ENCODE results near the gene COPS9.

- TF ChIP-seq CTCF (IDR thresholded peaks at IDR 0.05) (no peak), POLR2A (IDR thresholded peaks at IDR 0.05) (no peak), POLR2AphosphoS5 (IDR thresholded peaks at IDR 0.05) (no peak)
Observed at GRCh38 chr2:240145461-240145860, 9.4 kb upstream of the COPS9 start.
